GM10248 (cell line): ENCODE results near the gene NYAP2.

Experiments used
- CTCF ChIA-PET: fragments of 300-600 bp; sonication (Branson Sonifier 250); formaldehyde crosslinking; extraction: SDS; loops from one replicate; lab custom pipeline; 2021; ENCODE audit warnings: antibody characterized with exemption; lab: Yijun Ruan, JAX
- POLR2A ChIA-PET: fragments of 350-650 bp; sonication (Branson Sonifier 250); formaldehyde crosslinking; extraction: SDS; loops from one replicate; lab custom pipeline; 2020; ENCODE audit warnings: antibody characterized with exemption; lab: Yijun Ruan, JAX
- DNase-seq: peaks from one replicate; pipeline ENCODE4 v3.0.0; 2012; ENCODE audit errors: extremely low spot score
- TF ChIP-seq, protein P1 (sequence below): IDR thresholded peaks from 2 replicates; pipeline ENCODE4 v1.5.1; 2012; ENCODE audit warnings: mild to moderate bottlenecking, low read depth; ENCODE audit errors: extremely low read depth, missing control alignments, control extremely low read depth

The NYAP2 gene

DNA sequence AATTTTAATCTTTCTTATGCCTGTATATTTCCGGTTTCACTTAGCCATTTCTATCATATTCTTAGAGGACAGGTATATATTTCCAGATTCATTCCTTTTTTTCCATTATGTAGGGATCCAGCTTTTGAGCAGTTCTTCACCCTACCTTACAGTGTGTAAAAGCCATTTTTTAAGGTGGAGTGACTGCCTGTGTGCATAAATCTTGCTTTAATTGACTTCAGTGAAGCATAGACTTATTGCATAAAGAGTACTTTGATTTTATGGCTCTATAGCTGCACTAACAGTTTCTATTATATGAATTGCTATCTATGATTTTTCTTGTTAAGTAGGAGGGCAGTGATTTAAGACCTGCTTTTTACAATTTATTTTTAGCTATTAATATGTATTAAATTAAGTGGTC, 132.6 kb downstream of the NYAP2 start:
- ChIA-PET CTCF (no interaction called here), POLR2A (no interaction called here)
- no peak for DNase-seq
- TF ChIP-seq, protein P1, sequence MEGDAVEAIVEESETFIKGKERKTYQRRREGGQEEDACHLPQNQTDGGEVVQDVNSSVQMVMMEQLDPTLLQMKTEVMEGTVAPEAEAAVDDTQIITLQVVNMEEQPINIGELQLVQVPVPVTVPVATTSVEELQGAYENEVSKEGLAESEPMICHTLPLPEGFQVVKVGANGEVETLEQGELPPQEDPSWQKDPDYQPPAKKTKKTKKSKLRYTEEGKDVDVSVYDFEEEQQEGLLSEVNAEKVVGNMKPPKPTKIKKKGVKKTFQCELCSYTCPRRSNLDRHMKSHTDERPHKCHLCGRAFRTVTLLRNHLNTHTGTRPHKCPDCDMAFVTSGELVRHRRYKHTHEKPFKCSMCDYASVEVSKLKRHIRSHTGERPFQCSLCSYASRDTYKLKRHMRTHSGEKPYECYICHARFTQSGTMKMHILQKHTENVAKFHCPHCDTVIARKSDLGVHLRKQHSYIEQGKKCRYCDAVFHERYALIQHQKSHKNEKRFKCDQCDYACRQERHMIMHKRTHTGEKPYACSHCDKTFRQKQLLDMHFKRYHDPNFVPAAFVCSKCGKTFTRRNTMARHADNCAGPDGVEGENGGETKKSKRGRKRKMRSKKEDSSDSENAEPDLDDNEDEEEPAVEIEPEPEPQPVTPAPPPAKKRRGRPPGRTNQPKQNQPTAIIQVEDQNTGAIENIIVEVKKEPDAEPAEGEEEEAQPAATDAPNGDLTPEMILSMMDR = no peak

DNA sequence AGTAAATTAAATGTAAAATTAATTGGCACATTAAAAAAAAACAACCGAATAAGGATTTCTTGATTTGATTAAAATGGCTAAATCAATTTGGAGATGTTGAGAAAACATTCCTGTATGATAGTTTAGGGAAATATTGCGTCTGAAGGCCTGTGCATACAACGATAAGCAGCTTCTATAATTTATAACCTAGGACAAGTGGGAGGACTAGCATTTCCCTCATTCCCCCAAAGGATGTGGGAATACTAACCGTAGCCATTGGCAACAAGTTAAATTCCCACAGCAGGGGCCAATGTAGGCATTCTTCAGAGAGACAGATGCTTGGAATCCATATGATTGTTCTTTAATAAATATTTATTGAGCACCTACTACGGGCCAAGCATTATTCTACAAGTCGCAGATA, 134.5 kb downstream of the NYAP2 start:
- ChIA-PET CTCF (no interaction called here), POLR2A (no interaction called here)
- DNase-seq = no peak

DNA sequence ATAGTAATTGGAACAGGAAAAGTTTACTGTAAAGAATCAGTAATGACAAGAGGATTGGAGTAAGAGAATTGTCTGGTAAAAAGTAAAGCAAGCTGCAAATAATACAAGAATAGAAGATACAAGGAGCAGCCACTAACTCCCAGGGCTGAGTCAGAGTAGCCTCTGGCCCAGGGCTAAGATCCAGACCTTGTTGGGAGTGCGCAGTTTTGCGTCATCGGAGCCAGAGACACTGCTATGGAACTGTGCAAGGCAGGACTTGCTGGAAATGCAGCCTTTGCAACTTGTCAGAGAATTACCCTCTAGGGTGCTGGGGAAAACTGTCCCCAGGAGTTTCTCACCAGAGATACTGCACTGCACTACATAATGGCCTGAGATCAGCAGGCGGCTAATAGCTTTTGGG, 135.2 kb downstream of the NYAP2 start:
- CTCF ChIA-PET = interaction anchor here (1.0 kb wide), 1 partner anchor 26 kb away, joined by 3 read pairs; no protein-coding TSS in a partner anchor
- POLR2A ChIA-PET = no interaction called here
- TF ChIP-seq, protein P1 = no peak
- no peak for DNase-seq

More for the DNA sequence above, 134.5 kb downstream of the NYAP2 start:
- TF ChIP-seq, protein P1 = no peak

DNA sequence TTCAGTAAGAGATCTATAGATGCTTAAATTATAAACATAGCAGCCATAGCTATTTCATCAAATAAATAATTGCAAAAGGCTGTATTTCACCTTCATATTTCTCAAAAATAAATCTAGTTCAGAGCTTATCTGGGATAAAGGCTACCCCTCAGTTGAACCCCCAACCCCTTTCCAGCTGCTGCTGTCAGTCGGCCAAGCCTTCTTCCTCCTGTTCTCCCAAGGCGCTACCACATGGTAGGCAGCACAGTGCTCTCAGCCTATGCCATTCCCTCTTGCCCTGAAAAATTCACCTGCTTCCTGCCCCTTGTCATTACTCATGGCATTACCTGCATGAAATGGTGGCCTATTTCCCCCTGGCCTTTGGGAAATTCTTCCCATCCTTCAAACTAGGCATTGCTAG, 136.5 kb downstream of the NYAP2 start:
- TF ChIP-seq, protein P1 = no peak
- no peak for DNase-seq
- ChIA-PET CTCF (no interaction called here), POLR2A (no interaction called here)

DNA sequence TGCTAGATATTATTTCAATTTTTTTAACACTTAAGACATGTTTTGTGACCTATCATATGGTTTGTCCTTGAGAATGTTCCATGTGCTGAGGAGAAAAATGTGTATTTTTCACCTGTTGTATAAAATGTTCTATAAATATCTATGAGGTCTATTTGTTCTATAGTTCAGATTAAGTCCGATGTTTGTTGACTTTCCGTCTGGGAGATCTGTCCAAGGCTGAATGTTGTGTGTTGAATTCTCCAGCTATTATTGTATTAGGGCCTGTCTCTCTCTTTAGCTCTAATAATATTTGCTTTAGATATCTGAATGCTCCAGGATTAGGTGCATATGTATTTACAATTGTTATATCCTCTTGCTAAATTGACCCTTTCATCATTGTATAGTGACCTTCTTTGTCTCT, 144.1 kb downstream of the NYAP2 start:
- TF ChIP-seq, protein P1 = no peak
- POLR2A ChIA-PET = no interaction called here

DNA sequence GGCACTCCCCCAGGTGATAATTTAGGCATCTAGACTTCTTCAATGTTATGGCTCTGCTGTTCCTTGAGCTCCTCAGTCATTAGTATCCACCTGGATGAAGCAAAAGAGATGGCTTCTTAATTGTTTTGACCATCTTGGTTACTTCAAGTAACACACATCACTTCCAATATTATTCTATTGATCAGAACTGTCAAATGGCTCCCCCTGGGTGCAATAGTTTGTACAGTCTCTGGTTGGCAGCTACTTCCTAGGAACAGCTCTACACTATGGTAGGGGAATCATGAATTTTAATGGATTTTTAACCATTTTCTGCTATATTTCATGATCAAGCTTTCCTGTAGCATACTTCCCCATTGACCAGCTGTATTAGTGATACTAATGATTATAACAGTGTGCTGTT, 157.0 kb downstream of the NYAP2 start:
- no peak for DNase-seq
- ChIA-PET CTCF (interaction anchor here (1.0 to 2.3 kb wide), 2 partner anchors 11 to 273 kb away, joined by 4 to 9 read pairs; no protein-coding TSS in a partner anchor), POLR2A (no interaction called here)
- TF ChIP-seq, protein P1 = no peak

More for the DNA sequence above, 144.1 kb downstream of the NYAP2 start:
- no peak for DNase-seq
- CTCF ChIA-PET = no interaction called here
